KG1 (cell line): ENCODE data around the gene SECISBP2.
"Not testable (repeated sequence)": the region's sequence is repeated elsewhere in the genome, so short reads cannot be mapped to it uniquely, and the experiment has no call there.

Experiments
- DNase-seq: peaks from one replicate; lab custom pipeline; 2025; lab: John Stamatoyannopoulos, UW

Gene SECISBP2

DNA sequence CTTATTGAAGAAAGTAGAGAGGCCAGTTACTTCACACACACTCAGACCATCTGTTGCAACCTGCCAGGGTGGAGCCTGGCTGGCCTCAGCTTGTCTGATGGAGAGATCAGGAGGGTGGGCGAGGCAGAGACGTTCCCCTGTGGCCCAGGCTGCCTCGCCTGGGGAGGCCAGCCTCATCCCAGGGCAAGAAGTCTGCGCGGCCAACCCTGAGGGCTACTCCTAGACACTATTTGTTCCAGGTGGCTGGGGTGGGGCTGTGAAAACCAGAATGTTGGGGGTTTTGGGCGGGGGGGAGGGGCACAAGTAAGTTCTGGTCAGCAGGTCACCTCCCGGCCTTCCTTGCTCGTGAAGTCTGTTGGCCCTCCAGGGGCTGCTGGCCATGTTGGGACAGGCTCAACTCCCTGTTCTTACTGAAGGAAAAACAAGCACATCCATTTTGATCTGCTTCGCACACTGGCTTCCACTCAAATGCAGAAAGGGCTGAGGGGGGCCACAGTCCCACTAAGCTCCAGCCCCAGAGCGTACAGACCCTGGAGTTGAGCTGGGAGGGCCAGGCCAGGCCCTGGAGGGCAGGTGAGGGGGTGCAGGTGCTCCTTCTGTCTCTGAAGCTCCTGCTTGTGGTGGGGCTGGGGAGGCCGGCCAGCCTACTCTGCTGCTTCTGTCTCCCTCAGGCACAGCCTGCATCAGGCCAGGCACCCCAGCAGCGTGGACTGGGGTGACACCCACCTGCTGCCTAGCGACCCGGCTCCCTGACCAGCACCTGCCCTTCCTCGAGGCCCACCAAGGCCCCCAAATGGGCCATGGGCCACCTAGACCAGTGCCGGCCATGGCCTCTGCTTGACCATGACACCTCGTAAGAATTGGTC lies 46.6 kb downstream of the SECISBP2 start:
- DNase-seq = no peak

GRCh38 chr9:89365532-89365912 lies 47.2 kb downstream of the SECISBP2 start:
- no peak for DNase-seq

DNA sequence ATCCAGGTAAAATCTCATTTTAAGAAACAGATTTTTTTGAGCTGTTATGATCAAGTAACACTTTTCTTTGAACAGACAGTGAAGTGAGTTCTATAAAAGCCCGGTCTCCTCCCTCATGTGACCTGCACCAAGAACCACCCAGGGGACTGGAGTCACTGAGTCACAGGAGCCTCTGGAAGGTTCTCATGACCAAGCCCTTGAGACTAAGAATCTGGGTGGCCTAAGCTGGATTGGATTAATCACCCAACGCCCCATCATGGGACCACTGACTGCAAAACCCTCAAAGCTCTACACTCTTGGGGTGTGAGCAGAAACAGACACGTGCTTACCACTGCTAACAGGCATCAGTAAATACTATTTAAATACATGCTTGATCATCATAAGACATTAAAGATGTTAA lies 48.4 kb downstream of the SECISBP2 start:
- DNase-seq = no peak

DNA sequence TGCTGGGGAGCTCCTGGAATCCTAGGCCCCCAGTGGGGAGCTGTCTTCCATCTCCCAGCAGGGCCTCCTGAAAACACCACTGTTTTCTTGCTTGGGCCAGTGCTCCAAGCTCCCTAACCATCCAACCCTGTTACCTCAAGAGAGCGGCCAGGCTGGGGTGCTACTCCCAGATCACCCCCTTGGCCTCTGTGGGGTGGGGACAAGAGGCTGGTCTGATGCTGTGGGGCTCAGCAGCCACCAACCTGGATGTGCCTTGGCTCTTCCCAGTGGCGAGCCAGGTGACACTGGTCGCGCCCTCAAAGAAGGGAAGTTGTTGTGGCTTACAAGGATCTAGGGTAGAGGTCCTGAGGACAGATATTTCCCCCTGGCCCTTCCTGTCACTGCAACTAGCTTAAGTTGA lies 49.0 kb downstream of the SECISBP2 start:
- DNase-seq = no peak

DNA sequence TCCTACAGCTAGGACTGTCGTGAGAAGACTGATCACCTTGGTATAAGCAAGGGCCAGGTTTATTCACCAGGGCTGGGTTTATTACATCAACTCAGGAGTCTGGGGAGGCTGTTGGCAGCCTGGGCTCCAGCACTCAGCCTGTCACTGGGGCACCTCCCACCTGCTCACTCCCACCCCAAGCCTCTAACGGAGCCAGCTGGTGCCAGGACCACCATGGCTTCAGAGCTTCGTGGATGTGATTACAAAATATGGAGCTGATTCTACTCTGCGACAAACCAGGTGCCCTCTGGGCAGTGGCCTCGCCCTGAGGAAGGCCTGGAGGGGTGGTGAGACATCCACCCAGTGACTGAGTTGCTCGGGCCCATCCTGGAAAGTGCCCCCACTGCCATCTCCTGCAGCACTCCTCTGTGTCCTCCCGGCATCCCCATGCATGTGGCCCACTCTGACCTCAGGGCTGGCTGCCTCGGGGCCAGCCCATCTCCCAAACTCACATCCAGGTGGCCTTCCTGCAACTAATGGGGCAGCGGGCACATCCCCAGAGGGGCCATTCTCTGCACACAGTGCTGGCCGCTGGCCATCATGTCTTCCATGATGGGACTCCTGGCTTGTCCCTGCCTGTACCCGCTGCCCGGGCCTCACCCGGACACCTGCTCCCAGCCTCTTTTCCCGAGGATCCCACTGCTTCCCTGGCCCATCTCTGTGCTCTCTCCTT lies 49.6 kb downstream of the SECISBP2 start:
- DNase-seq = no peak

DNA sequence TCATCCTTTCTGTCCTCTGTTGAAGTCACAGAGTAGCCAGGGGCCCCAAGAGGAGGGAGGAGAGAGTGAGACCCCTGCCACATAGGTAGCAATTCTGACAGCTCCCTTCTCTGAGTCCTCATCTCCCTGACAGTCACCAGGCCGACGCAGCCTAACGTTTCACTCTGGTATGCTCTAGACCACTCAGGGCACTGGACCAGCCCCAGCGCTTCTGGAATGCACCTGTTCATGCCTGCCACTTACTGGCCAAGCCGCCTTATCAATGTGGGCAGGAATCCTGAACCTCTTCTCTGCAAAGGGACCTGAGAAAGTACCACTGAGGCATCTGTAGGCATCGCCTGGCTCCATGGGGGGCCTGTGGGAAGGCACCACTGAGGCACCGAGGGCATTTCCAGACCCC lies 50.2 kb downstream of the SECISBP2 start:
- DNase-seq = no peak

GRCh38 chr9:89368978-89369377 lies 50.7 kb downstream of the SECISBP2 start:
- DNase-seq = no peak

GRCh38 chr9:89370593-89370992 lies 52.3 kb downstream of the SECISBP2 start:
- DNase-seq = no peak

DNA sequence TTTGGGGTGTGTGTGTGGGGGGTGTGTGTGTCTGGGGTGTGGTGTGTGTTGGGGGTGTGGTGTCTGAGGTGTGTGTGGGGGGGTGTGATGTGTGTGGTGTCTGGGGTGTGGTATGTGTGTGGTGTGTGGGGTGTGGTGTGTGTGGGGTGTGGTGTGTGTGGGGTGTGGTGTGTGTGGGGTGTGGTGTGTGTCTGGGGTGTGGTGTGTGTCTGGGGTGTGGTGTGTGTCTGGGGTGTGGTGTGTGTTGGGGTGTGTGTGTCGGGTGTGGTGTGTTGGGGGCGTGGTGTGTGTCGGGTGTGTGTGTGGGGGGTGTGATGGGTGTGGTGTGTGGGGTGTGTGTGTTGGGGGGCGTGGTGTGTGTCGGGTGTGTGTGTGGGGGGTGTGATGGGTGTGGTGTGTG lies 53.5 kb downstream of the SECISBP2 start:
- DNase-seq = not testable (repeated sequence)

GRCh38 chr9:89372230-89372816 lies 54.0 kb downstream of the SECISBP2 start:
- DNase-seq = no peak

DNA sequence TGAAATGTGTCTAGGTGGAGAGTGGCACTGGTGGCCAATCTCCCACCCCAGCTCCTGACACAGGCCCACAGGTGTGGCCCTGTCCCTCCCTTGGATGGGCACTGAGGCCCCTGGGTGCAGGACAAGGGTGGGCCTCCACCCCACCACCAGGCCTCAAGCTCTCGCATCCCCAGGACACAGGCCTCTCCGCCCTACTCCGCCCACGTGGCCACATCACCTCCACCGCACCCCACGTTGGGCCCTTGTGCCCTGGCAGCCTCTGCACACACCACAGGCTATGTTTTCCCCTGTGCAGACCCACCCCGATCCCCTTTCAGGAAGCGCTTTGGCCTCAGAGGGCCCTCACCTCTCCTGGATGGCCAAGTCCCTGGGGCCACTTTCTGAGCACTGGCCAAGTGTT lies 54.7 kb downstream of the SECISBP2 start:
- DNase-seq = no peak

DNA sequence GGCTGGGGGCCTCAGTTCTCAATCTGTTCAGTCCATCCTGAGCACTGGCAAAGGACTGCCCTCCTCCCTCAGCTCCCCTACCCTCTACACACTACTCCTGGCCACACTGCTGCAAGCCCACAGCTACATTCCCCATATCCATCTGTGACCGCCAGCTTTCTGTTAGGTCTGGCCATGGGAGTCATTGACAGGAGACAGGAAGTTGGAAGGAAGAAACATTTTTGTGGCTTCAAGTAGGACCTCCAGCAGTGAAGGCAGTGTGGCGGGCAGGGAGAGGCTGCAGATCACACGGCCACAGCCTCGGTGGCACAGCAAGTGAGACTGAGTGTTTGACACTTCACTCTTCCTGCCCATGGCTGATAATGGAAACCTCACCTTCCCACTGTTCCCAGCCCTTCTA lies 55.9 kb downstream of the SECISBP2 start:
- no peak for DNase-seq

DNA sequence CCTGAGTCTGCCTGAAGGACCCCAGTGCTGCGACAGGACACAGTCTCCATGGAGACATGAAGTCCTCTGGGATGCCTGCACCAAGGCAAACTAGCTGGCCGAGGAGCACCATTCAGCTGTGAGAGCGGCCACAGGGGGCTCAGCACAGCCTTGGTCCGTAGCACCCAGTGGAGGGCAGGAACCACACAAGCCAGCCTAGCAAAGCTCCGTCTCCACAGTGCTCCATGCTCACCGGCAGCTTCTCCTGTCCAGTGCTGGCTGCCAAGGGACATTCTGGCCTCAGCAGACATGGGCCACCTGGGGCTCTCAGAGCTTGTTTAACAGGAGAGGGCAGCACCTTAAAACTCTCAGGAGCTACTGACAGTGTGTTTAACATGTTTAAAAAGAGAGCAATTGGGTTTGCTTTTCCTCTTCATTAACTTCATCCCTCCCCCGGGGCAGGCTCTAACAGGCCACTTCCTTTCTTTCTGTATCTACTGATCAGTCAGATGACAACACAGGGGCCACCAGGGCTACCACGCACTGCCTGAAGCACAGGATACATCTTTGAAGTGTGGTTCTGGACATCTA lies 57.0 kb downstream of the SECISBP2 start:
- DNase-seq = peak; percentile 41

DNA sequence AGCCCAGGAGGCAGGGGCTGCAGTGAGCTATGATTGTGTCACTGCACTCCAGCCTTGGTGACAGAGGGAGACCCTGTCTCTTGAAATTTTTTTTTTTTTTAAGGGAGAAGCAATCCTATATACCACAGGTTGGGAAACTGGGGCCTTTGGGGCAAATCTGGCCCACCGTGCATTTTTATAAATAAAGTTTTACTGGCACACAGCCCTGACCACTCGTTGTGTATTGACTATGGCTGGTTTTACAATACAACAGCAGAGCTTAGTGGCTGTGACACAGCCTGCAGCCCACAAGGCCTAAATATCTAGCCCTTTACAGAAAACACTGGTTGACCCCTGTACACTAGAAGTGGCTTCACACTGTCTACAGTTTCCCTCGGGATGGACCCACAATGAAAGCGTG lies 58.0 kb downstream of the SECISBP2 start:
- DNase-seq = no peak

DNA sequence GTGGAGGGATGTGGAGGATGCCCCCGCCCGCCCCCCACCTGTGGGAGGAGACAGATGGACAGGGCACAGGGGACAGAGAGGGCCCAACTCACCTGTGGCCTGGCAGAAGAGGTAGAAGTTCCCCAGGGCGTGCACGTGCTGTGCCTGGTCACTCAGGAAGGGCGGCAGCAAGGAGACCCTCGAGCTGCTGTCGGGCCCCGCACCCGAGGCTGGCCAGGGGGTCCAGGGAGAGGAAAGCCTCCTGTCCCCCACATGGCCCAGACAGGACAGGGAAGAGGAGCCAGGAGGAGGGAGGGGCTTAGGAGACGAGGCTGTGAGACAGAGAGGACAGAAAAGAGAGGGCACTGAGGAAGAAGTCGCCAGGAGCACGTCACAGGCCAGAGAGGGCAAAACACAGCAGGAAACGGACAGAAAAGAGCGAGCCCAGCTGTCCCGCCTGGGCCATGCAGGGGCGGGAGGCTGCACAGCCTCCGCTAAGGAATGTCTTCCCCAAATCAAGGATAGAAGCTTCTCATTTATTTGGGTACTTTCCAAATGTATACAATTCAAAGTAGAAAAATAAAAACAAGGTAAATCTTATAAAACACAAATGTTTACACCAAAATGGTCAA lies 58.5 kb downstream of the SECISBP2 start:
- no peak for DNase-seq

GRCh38 chr9:89377411-89377810 lies 59.1 kb downstream of the SECISBP2 start:
- DNase-seq = no peak

- DNase-seq = no peak
Measured at GRCh38 chr9:89378541-89378940, 60.2 kb downstream of the SECISBP2 start.

- no peak for DNase-seq
Measured at GRCh38 chr9:89379031-89379430, 60.7 kb downstream of the SECISBP2 start.

GRCh38 chr9:89379508-89380115 lies 61.3 kb downstream of the SECISBP2 start:
- no peak for DNase-seq

- DNase-seq = no peak
Measured at GRCh38 chr9:89380437-89381307, 62.4 kb downstream of the SECISBP2 start.

DNA sequence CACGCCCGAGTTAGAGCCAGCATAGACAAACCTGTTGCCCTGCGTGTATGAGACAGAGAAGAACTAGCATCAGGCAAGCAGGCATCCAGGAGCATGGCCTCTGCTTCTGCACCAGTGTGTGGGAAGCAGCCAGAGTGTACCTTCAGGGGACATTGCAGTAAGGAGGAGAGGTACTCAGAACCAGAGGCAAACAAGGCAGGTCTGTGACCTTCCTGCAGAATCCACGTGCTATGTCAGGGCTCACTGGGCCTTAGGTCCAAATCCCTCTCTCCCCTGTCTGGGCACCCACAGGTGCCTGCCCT lies 63.0 kb downstream of the SECISBP2 start:
- DNase-seq = no peak
